ENCODE measurements around the gene AKT1. TPM values are rescaled to one million over a fixed set of nuclear protein-coding genes. Genes with fewer than 3 reads are reported as not detected.

Gene AKT1
- total RNA-seq, 1 experiment from 2014 or later, result 176 TPM

DNA sequence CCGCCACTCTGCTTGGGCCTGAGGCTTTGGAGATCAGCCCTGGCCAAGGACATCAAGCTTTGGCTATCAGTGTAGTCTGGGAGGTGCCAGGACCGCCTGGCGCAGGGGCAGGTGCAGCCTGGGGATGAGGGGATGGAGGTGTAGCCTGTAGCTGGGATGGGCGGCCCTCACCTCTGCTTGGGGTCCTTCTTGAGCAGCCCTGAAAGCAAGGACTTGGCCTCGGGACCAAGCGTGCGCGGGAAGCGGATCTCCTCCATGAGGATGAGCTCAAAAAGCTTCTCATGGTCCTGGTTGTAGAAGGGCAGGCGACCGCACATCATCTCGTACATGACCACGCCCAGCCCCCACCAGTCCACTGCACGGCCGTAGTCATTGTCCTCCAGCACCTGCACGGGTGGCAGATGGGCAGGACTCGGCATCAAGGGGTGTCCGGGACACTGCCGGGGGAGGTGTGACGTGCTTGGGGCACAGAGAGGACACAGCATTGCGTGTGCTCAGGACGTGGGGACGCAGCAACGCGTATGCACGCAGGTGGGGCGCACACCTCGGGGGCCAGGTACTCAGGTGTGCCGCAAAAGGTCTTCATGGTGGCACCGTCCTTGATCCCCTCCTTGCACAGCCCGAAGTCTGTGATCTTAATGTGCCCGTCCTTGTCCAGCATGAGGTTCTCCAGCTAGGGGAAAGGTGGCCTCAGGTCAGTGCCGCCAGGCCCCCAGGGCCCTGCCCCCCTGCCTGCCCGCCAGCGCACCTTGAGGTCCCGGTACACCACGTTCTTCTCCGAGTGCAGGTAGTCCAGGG, 22.6 kb downstream of the AKT1 start:
- no peak overlapping the region for H3K4me3 ChIP-seq
- H3K36me3 ChIP-seq, result peaks cover 78% of the 10 kb centered on the region
- peaks cover 7% of the 10 kb centered on the region for H3K4me1 ChIP-seq (replicated peaks)
- H3K27ac ChIP-seq, result no peak overlapping the region
- H3K27me3 ChIP-seq (replicated peaks), result no peaks in the 10 kb centered on the region
- H3K9me3 ChIP-seq (replicated peaks), result peaks cover 4% of the 10 kb centered on the region
- no peak for DNase-seq (ENCODE audit: low read depth in 1 of 2, low spot score in 2 of 2)

DNA sequence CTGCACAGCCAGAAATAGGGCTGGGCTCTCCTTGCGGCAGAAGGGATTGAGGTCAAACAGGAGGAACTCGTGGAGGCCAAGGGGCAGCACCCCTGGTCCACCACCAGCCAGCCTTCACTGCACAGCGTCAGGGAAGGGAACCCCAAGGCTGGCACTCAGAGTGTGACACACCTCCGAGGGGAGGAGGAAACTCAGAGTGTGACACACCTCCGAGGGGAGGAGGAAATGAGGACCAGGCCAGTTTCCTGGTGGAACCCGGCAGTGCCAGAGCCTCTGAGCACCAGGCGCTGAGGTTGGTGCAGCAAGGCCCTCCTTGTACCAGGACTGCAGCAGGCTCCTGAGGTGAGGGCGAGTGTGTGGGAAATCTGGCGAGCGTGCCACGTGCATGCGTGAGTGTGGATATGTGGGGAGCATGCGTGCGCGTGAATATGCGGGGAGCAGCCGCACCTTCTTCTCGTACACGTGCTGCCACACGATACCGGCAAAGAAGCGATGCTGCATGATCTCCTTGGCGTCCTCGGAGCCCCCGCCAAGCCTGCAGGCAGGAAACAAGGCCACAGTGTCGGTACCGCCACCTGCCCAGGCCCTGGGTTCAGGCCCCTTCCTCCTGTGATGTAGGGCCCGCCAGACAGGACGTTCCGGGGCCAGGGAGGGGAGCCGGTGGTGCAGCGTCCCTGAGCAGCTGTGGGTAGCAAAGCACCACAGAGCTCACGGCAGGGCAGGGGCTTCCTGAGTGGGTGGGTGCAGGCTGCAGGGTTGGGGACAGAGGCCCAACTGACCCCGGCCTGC, 23.4 kb downstream of the AKT1 start:
- Histone ChIP-seq H3K4me1 (replicated peaks) (peaks cover 7% of the 10 kb centered on the region), H3K27me3 (replicated peaks) (no peaks in the 10 kb centered on the region)

DNA sequence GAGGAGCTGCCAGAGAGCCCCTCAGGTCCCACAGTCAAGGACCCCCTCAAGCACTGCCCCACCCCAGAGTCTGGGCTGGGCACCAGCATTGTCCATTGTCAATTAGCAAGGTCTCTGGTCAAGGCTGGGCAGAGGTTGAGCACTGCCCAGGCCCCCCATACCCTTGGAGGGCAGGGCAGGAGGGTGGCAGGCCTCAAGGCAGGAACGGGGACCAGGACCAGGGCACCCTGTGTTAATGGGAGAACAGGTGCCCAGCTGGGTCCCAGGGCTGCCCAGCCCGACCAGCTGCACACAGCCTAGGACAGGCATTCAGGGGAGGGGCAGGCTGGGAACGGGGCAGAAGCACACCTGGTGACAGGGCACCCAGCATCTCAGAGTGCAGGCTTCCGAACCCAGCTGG, 24.2 kb downstream of the AKT1 start:
- Histone ChIP-seq H3K4me3 (no peak overlapping the region), H3K27ac (no peak overlapping the region), H3K36me3 (peaks cover 67% of the 10 kb centered on the region), H3K4me1 (replicated peaks) (peaks cover 7% of the 10 kb centered on the region), H3K27me3 (replicated peaks) (no peaks in the 10 kb centered on the region), H3K9me3 (replicated peaks) (peaks cover 4% of the 10 kb centered on the region)
- no peak for DNase-seq (ENCODE audit: low read depth in 1 of 2, low spot score in 2 of 2)

More for the DNA sequence above, 23.4 kb downstream of the AKT1 start:
- Histone ChIP-seq H3K4me3 (no peak overlapping the region), H3K9me3 (replicated peaks) (peaks cover 4% of the 10 kb centered on the region), H3K27ac (no peak overlapping the region), H3K36me3 (peaks cover 75% of the 10 kb centered on the region)
- no peak for DNase-seq (ENCODE audit: low read depth in 1 of 2, low spot score in 2 of 2)

DNA sequence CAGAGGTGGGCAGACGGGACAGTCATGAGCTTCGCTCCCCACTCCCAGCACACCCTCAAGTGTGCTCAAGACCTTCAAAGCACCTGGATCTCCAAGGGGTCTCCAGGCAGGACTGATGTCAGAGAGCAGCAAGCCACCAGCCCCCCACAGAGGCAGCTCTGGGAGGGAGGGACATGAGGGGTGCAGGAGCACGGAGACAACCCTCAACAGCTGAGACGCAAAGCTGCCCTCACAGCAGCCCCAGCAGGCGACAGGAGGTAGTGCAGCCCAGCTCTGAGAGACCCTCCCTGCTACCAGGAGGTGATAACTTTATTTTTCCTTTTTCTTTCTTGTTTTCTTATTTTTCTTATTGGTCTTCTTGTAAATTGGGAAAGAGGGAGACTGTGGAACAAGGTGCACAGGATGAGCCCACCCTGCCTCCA, 24.7 kb downstream of the AKT1 start:
- Histone ChIP-seq H3K4me3 (no peak overlapping the region), H3K27me3 (replicated peaks) (no peaks in the 10 kb centered on the region), H3K4me1 (replicated peaks) (peaks cover 7% of the 10 kb centered on the region), H3K36me3 (peaks cover 64% of the 10 kb centered on the region), H3K27ac (no peak overlapping the region), H3K9me3 (replicated peaks) (peaks cover 4% of the 10 kb centered on the region)
- DNase-seq (ENCODE audit: low read depth in 1 of 2, low spot score in 2 of 2), result no peak

DNA sequence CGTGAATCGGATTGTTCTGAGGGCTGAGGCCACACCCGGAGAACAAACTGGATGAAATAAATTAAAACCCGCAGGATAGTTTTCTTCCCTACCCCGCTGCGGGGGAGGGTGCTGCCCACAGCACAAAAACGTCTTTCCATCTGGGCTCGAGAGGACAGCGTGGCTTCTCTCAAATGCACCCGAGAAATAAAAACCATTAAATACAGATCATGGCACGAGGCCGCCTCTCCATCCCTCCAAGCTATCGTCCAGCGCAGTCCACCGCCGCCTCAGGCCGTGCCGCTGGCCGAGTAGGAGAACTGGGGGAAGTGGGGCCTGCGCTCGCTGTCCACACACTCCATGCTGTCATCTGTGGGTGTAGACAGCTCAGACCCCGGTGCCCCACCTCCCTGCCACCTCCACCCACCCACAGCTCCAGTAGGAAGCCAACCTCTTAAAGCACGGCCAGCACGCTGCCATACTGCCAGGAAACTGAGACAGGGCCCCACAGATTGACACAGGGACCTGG, 25.4 kb downstream of the AKT1 start:
- Histone ChIP-seq H3K36me3 (peaks cover 57% of the 10 kb centered on the region), H3K4me3 (no peak overlapping the region), H3K27me3 (replicated peaks) (no peaks in the 10 kb centered on the region), H3K9me3 (replicated peaks) (peaks cover 4% of the 10 kb centered on the region), H3K4me1 (replicated peaks) (peaks cover 7% of the 10 kb centered on the region), H3K27ac (no peak overlapping the region)
- no peak for DNase-seq (ENCODE audit: low read depth in 1 of 2, low spot score in 2 of 2)

DNA sequence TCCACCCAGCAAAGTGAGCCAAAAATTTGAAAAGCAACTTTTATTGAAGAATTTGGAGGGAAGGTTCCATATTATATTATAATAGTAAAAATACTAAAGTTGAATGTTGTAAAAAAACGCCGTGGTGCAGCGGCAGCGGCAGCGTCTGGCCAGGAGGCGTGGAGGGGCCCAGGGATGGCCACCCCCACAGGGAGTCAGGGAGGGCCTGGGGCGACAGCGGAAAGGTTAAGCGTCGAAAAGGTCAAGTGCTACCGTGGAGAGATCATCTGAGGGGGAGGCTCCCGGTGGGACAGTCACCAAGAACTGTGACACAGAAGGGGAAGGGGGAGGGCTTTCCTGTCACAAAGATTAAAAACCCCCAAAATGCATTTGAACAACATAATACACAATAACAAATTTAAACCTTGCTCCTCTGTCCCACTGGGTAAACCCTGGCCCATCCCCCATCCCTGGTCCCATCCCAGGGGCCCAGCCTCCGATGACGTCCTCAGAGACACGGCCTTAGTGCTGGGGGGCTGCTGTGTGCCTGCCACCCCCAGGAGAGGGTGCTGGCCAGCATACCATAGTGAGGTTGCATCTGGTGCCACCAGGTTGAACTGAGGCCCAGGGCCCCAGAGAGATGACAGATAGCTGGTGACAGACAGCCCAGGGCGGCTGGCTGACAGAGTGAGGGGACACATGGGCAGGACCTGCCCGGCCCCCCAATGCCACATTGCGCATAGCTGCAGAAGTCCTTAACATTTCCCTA, 26.1 kb downstream of the AKT1 start:
- Histone ChIP-seq H3K27ac (no peak overlapping the region), H3K27me3 (replicated peaks) (no peaks in the 10 kb centered on the region), H3K9me3 (replicated peaks) (peaks cover 4% of the 10 kb centered on the region), H3K4me3 (no peak overlapping the region), H3K4me1 (replicated peaks) (peaks cover 7% of the 10 kb centered on the region), H3K36me3 (peaks cover 53% of the 10 kb centered on the region)
- DNase-seq (ENCODE audit: low read depth in 1 of 2, low spot score in 2 of 2), result no peak

DNA sequence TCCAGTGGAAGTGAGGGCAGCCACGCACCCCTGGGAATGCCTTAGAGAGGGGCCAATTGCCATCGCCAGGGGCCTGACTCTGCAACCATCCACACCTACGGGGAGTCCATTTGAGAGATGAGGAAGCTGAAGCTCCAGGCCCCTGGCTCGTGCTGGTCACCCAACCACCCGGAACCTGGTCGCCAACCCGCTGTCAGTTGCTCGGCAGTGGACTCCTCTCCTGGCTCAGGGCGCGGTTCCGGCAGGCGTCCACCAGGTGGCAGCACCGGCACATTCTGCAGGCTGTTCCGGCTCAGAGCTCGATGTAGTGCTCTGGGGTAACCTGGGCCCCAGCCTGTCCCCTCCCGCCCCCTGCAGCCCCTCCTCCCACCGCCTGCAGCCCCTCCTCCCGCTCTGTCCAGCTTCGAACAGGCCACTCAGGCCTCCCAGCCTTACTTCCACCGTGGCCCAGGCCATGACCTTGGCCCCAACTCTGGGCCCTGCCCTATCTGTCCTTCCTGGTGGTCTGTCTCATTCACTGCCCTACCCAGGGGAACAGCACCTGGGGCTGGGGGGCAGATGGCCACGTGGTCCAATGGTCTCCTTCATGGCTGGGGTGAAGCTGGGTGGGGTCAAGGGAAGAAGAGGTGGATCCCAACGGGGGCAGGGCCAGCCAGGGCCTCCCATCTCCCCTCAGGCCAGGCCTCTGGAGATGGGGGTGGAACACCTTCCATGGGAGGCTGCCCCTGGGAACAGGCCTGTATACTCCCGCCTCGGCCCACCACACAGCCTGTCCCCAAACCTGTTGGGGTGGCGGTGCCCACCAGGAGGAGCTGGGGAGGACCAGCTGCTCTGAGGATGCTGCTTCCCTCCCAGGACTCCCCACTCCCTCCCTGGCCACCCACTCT, 26.9 kb downstream of the AKT1 start:
- no peak overlapping the region for H3K27ac ChIP-seq
- peaks cover 48% of the 10 kb centered on the region for H3K36me3 ChIP-seq

DNA sequence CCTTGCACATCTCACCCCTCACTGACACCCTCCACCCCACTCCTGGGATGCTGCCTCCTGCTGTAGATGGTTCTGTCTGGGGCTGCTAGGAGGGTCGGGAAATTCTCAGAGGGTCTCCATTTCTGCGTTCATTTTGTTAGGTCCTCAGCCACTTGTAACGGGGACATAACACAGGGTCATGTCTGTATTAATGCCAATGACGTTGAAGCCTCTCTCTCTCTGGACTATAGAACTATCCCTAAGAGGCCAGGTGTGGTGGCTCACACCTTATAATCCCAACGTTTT, 28.0 kb downstream of the AKT1 start:
- no peak overlapping the region for H3K27ac ChIP-seq
- no peak for DNase-seq (ENCODE audit: low read depth in 1 of 2, low spot score in 2 of 2)

More for the DNA sequence above, 26.9 kb downstream of the AKT1 start:
- Histone ChIP-seq H3K27me3 (replicated peaks) (no peaks in the 10 kb centered on the region), H3K4me3 (no peak overlapping the region), H3K9me3 (replicated peaks) (peaks cover 4% of the 10 kb centered on the region), H3K4me1 (replicated peaks) (peaks cover 7% of the 10 kb centered on the region)
- DNase-seq (ENCODE audit: low read depth in 1 of 2, low spot score in 2 of 2), result peak; percentile 60 to 84

DNA sequence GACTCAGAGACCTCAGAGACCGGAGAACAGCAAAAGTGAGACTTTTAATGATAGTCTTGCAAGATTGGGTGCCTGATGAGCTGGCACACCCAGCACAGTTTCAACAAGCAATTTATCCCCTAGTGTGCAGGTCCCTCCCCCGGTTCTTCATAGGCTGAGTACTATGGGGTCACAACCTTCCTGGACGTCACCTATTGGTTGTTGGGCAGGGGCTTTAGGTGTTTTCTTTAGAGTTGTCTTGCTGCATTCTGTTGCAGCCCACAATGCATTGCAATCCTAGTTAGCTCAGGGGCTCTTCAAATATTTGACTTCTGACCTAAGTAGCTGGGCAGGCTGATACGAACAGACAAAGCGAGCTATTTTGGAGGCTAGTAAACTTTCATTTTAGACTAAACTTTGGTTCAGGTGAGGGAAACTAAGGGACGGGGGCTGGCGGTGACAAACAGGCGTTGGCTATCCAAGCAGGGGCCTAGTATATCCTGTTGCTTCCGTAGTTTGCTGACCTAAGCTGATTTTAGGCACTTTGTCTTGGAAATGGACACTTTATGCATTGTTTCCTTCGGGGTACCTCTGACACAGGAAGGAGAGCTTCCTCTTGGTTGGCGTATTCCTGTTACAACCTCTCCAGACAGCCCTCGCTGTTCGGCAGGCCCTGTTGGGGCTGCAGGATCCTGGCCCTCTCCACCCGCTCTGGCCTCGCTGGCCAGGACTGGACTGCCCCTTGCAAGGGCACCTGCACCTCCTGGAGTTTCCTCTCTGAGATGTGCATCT, 28.5 kb downstream of the AKT1 start:
- no peak for DNase-seq (ENCODE audit: low read depth in 1 of 2, low spot score in 2 of 2)
- Histone ChIP-seq H3K27ac (no peak overlapping the region), H3K4me1 (replicated peaks) (peaks cover 7% of the 10 kb centered on the region), H3K36me3 (peaks cover 38% of the 10 kb centered on the region), H3K4me3 (no peak overlapping the region), H3K27me3 (replicated peaks) (no peaks in the 10 kb centered on the region), H3K9me3 (replicated peaks) (peaks cover 4% of the 10 kb centered on the region)

More for the DNA sequence above, 28.0 kb downstream of the AKT1 start:
- Histone ChIP-seq H3K4me3 (no peak overlapping the region), H3K9me3 (replicated peaks) (peaks cover 4% of the 10 kb centered on the region), H3K36me3 (peaks cover 38% of the 10 kb centered on the region), H3K4me1 (replicated peaks) (peaks cover 7% of the 10 kb centered on the region), H3K27me3 (replicated peaks) (no peaks in the 10 kb centered on the region)

DNA sequence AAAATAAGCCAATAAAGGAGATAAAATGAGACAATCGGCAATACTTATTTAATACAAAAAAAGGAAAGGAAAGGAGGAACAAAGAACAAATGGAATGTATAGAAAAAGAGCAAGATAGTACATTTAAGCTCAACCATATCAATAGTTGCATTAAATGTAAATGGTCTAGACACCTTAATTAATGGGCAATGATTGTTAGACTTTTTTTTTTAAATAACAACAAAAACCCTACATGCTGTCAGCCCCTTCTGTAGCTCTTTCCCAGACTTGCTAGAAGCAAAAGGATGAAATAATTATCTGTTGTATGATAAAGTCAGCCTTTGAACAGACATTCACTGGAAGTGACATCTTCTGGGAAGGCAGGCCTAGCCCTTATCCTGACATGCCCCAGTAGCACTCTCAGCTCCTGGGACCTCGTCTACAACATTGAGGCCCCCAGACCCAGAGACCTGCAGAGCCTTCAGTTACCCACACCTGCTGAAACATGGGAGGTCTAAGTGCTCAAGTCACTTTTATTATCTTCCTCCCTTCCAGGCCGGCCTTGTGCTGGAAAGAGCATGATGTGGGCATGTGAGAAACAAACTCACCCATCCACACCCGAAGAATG, 29.2 kb downstream of the AKT1 start:
- no peak overlapping the region for H3K27ac ChIP-seq
- H3K27me3 ChIP-seq (replicated peaks), result no peaks in the 10 kb centered on the region
- H3K36me3 ChIP-seq, result peaks cover 38% of the 10 kb centered on the region
- no peak overlapping the region for H3K4me3 ChIP-seq
- no peak for DNase-seq (ENCODE audit: low read depth in 1 of 2, low spot score in 2 of 2)
- H3K9me3 ChIP-seq (replicated peaks), result peaks cover 3% of the 10 kb centered on the region; the same call in 1 of the 2 replicates
- H3K4me1 ChIP-seq (replicated peaks), result peaks cover 7% of the 10 kb centered on the region

DNA sequence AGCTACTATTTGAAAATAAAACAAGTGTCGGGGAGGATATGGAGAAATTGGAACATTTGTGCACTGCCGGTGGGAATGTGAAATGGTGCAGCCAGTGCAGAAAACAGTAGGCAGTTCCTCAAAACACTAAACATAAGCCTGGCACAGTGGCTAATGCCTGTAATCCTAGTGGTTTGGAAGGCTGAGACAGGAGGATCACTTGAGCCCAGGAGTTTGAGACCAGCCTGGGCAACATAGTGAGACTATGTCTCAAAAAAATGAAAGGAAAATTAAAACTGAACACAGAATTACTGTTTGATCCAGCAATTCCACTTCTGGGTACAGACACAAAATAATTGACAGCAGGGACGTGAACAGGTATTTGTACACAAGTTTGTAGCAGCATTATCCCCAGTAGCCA, 30.0 kb downstream of the AKT1 start:
- H3K4me1 ChIP-seq (replicated peaks), result peaks cover 7% of the 10 kb centered on the region
- no peaks in the 10 kb centered on the region for H3K9me3 ChIP-seq (replicated peaks)
- no peak overlapping the region for H3K4me3 ChIP-seq
- no peaks in the 10 kb centered on the region for H3K27me3 ChIP-seq (replicated peaks)
- H3K27ac ChIP-seq, result no peak overlapping the region
- H3K36me3 ChIP-seq, result peaks cover 31% of the 10 kb centered on the region
- DNase-seq (ENCODE audit: low read depth in 1 of 2, low spot score in 2 of 2), result no peak
